RCC 7860 (cell line): ENCODE results near the gene C4orf33.
"Not testable (repeated sequence)": the region's sequence is repeated elsewhere in the genome, so short reads cannot be mapped to it uniquely, and the experiment has no call there.

Experiments used
- DNase-seq: peaks from one replicate; pipeline ENCODE4 v3.0.0-alpha.2; 2015; ENCODE audit warnings: low spot score
- FAIRE-seq: peaks from 2 replicates; lab custom pipeline; 2012; peaks lifted over from hg19 to GRCh38; lab: Jason Lieb, UNC

Gene C4orf33

DNA sequence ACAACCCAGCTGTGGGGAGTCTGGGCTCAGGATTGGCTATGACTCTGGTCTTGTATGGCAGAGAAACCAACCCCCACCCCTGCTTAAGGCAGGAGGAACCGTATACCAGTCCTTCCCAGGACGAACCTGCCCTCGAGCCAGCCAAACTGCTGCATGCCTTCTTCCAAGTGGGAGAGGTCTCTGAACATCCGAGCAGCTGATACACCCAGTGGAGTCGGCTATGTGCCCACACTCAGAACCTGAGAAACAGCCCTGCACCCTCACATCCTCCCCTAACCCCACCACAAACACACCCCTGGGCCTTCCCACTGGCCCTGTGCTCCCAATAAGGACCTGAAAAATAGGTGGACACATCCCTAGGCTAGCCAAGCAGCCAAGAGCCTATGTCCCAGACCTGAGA, 21.8 kb downstream of the C4orf33 start:
- no peak for FAIRE-seq
- no peak for DNase-seq

- DNase-seq, FAIRE-seq: not testable (repeated sequence)
Measured at GRCh38 chr4:129126614-129127013, 30.7 kb downstream of the C4orf33 start.

GRCh38 chr4:129129143-129129542, 33.2 kb downstream of the C4orf33 start:
- DNase-seq: no peak
- no peak for FAIRE-seq

- DNase-seq (no peak), FAIRE-seq (no peak)
Measured at GRCh38 chr4:129131343-129131742, 35.4 kb downstream of the C4orf33 start.

DNA sequence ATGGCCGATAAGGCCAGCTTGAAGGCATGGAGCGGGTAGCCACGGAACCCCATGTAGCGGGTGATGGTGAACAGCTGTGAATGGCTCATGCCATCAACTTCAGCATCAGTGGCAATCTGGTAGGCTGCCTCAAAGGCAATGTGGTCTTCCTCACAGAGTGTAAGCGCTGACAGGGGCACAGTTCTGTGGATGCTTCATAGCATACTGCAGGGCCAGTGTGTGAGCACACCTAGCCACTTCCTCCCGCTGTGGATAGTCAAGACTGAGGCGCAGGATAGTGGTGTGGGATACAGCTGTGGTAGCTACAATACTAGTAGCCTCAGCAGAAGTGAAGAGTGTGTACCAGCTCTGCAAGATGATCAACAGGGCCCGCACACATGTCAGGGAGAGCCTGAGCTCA, 40.5 kb downstream of the C4orf33 start:
- DNase-seq (no peak), FAIRE-seq (no peak)

- DNase-seq (no peak), FAIRE-seq (no peak)
Measured at GRCh38 chr4:129138810-129139496, 43.0 kb downstream of the C4orf33 start.

- no peak for FAIRE-seq
Measured at GRCh38 chr4:129140521-129140920, 44.6 kb downstream of the C4orf33 start.

DNA sequence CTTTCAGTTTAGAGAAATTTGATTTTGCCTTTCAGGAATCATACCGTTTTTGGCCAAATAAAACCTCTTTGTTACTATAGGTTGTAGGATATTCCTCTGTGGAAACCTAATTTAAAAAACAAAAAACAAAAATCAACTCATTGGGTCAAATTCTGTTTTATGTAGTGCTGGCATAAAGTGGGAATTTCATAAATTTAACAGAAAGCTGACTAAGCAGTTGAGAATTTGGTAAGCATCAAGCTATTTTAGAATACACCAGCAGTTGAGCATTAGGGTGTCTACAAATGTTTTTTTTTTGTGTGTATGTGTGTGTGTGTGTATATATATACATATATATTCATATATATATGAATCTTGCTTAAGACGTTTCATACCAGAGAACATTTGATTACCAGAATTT, 47.4 kb downstream of the C4orf33 start:
- FAIRE-seq: no peak
- no peak for DNase-seq

More at GRCh38 chr4:129140521-129140920, 44.6 kb downstream of the C4orf33 start:
- DNase-seq: no peak

GRCh38 chr4:129144755-129145206, 48.8 kb downstream of the C4orf33 start:
- FAIRE-seq: no peak
- no peak for DNase-seq

DNA sequence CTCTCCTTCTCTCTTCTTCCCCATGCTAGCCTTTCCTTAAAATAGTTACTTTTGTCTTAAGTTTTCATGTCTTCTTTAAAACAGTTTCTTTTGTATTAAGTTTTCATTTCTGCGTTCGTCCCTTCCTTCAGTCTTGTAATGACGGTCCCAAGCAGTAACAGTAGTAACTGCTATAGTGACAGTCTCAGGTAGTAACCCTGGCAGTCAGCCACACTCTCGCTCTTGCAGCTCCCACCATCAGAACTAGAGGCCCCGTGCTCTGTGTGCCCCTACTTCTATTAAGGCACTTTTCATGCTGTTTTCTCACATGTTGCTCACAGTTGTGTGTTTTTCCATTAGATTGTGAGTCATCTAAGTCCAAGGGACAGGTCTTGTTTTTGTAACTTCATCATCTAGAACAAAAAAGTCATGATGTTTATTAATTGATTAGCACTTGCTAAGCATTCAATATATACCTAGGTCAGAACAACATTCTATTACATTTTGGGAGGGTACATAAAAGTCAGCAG, 49.3 kb downstream of the C4orf33 start:
- FAIRE-seq (no peak), DNase-seq (no peak)

GRCh38 chr4:129146639-129147038, 50.7 kb downstream of the C4orf33 start:
- FAIRE-seq: no peak
- DNase-seq: no peak

DNA sequence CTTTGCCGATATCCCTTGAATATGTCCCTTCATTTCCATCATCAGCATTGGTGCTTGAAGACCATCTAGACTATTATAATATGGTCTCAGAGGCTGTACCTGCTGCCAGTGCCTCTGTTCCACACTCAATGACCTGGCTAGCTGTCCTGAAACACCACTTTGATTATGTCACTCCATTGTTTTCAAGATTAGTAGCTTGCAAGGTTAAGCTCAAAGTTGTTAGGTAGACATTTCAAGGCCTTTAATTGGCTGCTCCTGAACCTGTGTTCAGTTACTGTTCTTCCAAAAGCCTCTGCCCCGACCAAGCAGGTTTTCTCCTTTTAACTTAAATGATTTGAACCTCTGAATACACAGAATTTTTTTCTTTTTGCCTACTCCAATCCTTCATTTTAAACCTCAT, 52.9 kb downstream of the C4orf33 start:
- FAIRE-seq (no peak), DNase-seq (no peak)

DNA sequence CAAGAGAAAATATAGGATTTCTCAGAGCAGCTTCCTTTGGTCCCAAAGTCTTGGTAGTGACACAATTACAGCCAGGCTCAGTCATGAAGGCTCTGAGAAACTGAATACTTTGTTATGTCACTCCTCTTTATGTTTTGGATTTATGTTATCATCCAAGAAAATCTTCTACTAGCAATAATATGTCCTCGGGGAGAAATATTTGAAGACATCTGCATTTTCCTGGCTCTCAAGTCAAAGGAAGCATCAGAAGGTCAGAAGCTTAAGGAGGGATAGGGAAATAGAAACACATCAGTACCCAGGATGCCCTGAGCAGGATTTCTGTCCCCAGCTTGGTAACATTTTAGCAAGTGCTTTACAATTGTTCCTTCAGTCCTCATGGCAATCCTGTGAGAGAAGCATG, 54.0 kb downstream of the C4orf33 start:
- no peak for FAIRE-seq
- no peak for DNase-seq

- DNase-seq (no peak), FAIRE-seq (no peak)
Measured at GRCh38 chr4:129152350-129152749, 56.4 kb downstream of the C4orf33 start.

- DNase-seq (no peak), FAIRE-seq (no peak)
Measured at GRCh38 chr4:129153700-129154099, 57.7 kb downstream of the C4orf33 start.

DNA sequence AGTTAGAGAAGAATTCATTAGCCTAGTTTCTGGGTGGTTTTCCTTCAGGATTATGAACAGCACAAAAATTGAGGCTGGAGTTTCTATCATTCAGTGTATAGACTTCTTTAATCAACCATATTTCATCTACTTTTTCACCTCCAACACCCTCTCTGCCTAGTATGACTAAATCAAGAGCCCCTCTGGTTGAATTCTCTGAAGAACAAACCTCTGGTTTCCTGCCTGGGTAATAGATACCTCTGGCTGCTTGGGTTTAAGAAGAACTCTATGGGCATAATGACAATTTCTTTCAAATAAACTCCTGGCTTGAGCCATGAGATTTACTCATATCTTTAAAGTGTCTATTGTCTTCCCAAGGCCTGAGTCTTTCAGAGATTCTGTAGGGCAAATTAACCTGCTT, 66.5 kb downstream of the C4orf33 start:
- FAIRE-seq (no peak), DNase-seq (no peak)

DNA sequence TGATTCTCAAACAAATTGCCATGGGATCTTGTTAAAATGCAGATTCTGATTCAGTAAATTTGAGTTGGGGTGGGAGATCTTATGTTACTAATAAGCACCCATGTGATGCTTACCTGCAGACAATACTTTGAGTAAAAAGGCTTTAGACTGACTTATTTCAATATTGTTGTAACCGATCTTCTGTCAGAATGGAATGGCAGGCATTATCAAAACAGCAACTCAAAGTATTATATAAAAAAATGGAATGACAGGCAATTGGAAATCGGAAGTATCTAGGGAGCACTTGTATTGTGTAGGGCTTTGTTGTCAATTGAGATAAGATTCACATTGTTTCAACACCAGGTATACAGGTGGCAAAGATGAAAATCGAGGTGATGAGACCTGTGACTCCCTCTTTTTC, 67.5 kb downstream of the C4orf33 start:
- no peak for DNase-seq
- FAIRE-seq: no peak

- FAIRE-seq (no peak), DNase-seq (no peak)
Measured at GRCh38 chr4:129164243-129164642, 68.3 kb downstream of the C4orf33 start.
